HFFc6 (cell line): ENCODE data around the gene KIF12. TPM values are rescaled to one million over a fixed set of nuclear protein-coding genes. Genes with fewer than 3 reads are reported as not detected.
A peak's percentile ranks its signal among the peaks of the same experiment; 100 is the strongest.
"Not testable (repeated sequence)": the region's sequence is repeated elsewhere in the genome, so short reads cannot be mapped to it uniquely, and the experiment has no call there.

ENCODE experiments used
- DNase-seq: peaks from one replicate; pipeline ENCODE4 v3.0.0-alpha.2; 2018
- H3K27ac Mint-ChIP-seq: 2 replicates; pipeline ENCODE4 v1.8.0; 2020; ENCODE audit warnings: mild to moderate bottlenecking, mixed read lengths
- H3K27me3 Mint-ChIP-seq: 2 replicates; pipeline ENCODE4 v1.8.0; 2021; ENCODE audit warnings: mild to moderate bottlenecking, moderate library complexity, mixed read lengths; ENCODE audit not compliant: insufficient read depth
- H3K36me3 Mint-ChIP-seq: 2 replicates; pipeline ENCODE4 v1.8.0; 2021; ENCODE audit warnings: low read depth, mixed read lengths
- H3K4me1 Mint-ChIP-seq: 2 replicates; pipeline ENCODE4 v1.8.0; 2020; ENCODE audit warnings: low read depth, mixed read lengths
- H3K4me3 Mint-ChIP-seq: 2 replicates; pipeline ENCODE4 v1.8.0; 2020; ENCODE audit warnings: mild to moderate bottlenecking, moderate library complexity, mixed read lengths
- H3K9me3 Mint-ChIP-seq: 2 replicates; pipeline ENCODE4 v1.8.0; 2020; ENCODE audit warnings: mild to moderate bottlenecking, mixed read lengths
- total RNA-seq, 6 experiments: library from RNA; stranded (reverse); fragmentation: NEBNext Ultra II Directional; extraction: Animal tissue kit (Norgen Biotek cat#: 25700); gene quantifications; 2 replicates in 1 of 6; 3 replicates in 5 of 6; pipeline ENCODE4 v1.2.3, GENCODE V29; 2021
- TF ChIP-seq, protein P1 (sequence below): fragments of 200-600 bp; sonication (generic); IDR thresholded peaks from 2 replicates; pipeline ENCODE4 v1.5.0; 2021; ENCODE audit warnings: antibody characterized with exemption, mild to moderate bottlenecking

The KIF12 gene
- total RNA-seq, 6 experiments from 2014 or later: not detected

DNA sequence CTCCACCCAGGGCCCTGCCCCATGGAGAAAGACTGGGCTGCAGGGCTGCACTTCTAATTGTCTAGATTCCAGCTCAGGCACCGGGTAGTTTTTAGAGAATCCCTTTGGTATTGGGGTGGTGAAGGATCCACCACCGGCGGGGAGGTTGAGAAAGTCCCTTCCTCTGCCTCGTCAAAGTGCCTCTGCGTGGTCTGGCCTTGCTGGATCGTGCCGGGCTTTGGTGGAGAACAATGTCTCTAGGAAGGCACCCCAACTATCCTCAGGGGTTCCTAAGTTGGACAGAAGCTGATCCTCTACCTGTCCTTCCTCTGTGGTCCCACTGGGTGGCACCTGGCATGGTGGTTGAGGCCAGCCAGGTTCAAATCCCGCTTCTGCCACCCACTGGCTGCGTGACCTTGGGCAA is 13.7 kb downstream of the KIF12 start:
- H3K27me3 Mint-ChIP-seq: peaks cover 11% of the 10 kb centered on the region
- no peaks in the 10 kb centered on the region for H3K9me3 Mint-ChIP-seq
- no peaks in the 10 kb centered on the region for H3K36me3 Mint-ChIP-seq
- H3K27ac Mint-ChIP-seq: no peak overlapping the region
- DNase-seq: no peak
- H3K4me1 Mint-ChIP-seq: peaks cover 10% of the 10 kb centered on the region; the same call in 1 of the 2 replicates
- no peak overlapping the region for H3K4me3 Mint-ChIP-seq
- TF ChIP-seq, protein P1, sequence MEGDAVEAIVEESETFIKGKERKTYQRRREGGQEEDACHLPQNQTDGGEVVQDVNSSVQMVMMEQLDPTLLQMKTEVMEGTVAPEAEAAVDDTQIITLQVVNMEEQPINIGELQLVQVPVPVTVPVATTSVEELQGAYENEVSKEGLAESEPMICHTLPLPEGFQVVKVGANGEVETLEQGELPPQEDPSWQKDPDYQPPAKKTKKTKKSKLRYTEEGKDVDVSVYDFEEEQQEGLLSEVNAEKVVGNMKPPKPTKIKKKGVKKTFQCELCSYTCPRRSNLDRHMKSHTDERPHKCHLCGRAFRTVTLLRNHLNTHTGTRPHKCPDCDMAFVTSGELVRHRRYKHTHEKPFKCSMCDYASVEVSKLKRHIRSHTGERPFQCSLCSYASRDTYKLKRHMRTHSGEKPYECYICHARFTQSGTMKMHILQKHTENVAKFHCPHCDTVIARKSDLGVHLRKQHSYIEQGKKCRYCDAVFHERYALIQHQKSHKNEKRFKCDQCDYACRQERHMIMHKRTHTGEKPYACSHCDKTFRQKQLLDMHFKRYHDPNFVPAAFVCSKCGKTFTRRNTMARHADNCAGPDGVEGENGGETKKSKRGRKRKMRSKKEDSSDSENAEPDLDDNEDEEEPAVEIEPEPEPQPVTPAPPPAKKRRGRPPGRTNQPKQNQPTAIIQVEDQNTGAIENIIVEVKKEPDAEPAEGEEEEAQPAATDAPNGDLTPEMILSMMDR: no peak

DNA sequence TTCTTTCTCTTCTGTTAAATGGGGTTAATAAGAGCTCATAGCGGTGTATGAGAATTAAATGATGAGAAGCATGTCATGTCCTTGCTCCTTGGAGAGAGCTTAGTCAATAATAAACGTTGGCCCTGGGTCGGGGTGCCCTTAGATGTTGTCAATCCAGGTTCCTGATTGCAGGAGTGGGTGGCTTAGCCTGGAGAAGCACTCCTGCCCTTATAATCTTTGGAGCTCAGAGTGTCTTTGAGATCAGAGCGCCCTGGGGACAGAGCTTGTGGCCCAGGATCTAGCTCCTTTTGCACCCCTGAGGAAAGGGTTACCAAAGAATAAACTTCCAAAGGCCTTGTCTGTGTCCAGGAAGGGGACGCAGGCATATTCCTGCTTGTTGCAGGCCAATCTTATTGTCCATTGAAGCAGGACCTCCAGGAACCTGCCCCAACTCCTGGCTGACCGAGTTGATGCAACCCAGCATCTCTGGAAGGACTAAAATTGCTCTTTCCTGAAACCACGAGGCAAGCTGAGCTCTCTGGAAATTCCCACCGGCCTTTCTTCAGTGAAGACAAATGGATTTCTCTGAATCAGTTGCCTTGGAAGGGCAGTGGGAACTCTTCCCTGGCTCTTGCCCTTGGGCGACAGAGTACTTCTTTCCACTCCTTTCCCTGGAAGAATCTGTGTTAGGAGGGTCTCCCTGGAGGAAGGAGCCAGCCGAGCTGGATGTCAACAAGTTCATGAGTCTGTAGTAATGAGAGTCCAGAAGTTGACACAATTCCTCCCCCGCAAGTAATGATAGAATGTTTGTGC is 14.6 kb downstream of the KIF12 start:
- Mint-ChIP-seq H3K4me3 (no peak overlapping the region), H3K27ac (no peak overlapping the region), H3K27me3 (peaks cover 18% of the 10 kb centered on the region), H3K9me3 (no peaks in the 10 kb centered on the region), H3K4me1 (peaks cover 10% of the 10 kb centered on the region; the same call in 1 of the 2 replicates), H3K36me3 (no peaks in the 10 kb centered on the region)
- DNase-seq: no peak
- TF ChIP-seq, protein P1: no peak

DNA sequence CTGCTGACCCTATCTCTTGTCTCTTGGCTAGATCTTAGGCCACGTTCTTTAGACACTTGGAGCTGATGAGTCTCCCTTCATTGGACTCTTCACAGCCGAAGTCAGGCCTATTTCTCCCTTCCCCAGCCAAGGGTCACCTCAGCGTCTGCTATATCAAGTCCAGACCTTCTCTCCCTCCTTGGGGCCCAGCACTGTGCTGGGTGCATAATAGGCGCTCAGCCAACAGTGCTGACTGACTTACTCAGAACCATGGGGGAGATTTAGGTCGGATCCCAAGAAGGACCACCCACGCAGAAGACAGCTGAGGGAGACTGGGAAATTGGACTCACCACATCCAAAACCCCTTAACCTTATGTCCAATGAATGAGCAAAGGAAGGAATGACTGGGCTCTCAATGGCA is 15.4 kb downstream of the KIF12 start:
- Mint-ChIP-seq H3K9me3 (no peaks in the 10 kb centered on the region), H3K4me3 (no peak overlapping the region), H3K4me1 (peaks cover 10% of the 10 kb centered on the region; the same call in 1 of the 2 replicates), H3K36me3 (no peaks in the 10 kb centered on the region), H3K27me3 (peaks cover 19% of the 10 kb centered on the region), H3K27ac (no peak overlapping the region)
- no peak for DNase-seq
- TF ChIP-seq, protein P1: no peak

DNA sequence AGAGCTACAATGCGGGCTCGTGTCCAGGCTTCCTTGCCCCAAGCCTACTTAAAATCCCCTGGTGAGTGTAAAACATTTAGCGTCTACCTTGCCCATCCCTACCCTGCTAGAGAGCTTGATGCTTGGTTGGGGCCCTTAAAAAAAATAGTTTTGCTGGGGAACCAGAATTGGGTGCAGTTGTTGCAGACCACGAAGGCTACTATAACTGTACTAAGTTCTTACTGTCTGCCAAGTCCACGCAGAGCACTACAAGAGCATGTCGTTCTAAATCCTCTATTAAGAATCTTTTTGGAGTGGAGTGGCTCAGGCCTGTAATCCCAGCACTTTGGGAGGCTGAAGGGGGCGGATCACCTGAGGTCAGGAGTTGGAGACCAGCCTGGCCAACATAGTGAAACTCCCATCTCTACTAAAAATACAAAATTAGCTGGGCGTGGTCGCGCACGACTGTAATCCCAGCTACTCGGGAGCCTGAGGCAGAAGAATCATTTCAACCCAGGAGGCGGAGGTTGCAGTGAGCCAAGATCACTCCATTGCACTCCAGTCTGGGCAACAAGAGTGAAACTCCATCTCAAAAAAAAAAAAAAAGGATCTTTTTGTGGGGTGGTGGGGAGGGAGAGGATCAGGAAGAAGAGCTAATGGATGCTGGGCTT is 16.2 kb downstream of the KIF12 start:
- H3K27ac Mint-ChIP-seq, H3K9me3 Mint-ChIP-seq, H3K4me3 Mint-ChIP-seq, H3K36me3 Mint-ChIP-seq, DNase-seq: not testable (repeated sequence)
- H3K27me3 Mint-ChIP-seq: peaks cover 16% of the 10 kb centered on the region
- H3K4me1 Mint-ChIP-seq: peaks cover 10% of the 10 kb centered on the region; the same call in 1 of the 2 replicates
- TF ChIP-seq, protein P1: peak; percentile 5; the same call in 1 of the 2 replicates

DNA sequence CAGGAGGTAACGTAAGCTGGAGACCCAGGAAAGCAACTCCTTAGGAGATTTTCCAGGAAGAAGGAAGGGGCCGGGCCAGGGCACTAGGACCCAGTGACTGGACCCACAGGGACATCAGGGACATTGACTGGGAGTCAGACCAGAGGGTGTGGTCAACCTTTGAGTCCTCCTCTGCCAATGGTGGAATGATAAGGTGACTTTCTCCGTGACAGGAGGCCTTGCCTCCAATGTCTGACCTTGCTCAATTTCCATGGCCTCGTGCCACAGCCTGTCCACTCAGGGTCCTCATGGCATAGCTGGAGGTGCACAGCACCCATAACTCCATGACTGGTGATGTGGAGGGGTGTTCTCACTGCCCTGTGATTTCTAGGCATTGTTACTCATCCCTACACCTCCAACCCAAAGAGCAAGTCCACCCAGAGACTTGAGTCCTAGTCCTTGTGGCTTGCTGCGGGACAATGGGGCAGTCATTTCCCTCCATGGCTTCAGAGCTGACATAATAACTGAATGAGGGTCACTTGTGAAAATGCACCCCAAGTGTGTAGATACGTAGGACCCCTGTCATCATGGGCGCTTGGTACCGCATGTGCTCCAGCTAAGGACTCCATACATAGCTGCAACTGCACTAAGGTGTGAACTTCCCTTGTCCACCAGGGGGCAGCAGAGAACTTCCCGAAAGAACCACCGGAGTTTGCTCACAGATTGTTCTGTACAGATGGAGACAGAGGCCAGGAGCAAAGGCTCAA is 16.9 kb downstream of the KIF12 start:
- no peaks in the 10 kb centered on the region for H3K36me3 Mint-ChIP-seq
- H3K27me3 Mint-ChIP-seq: peaks cover 20% of the 10 kb centered on the region
- no peaks in the 10 kb centered on the region for H3K9me3 Mint-ChIP-seq
- TF ChIP-seq, protein P1: peak; percentile 98
- no peak overlapping the region for H3K27ac Mint-ChIP-seq
- H3K4me3 Mint-ChIP-seq: no peak overlapping the region; the same call in 1 of the 2 replicates
- DNase-seq: peak; percentile 76
- peaks cover 10% of the 10 kb centered on the region; the same call in 1 of the 2 replicates for H3K4me1 Mint-ChIP-seq
